Spinal cord (tissue), 10 donors: Measurements from ENCODE around the gene NR4A3. TPM values are rescaled to one million over a fixed set of nuclear protein-coding genes. Genes with fewer than 3 reads are reported as not detected.

ENCODE experiments used
- DNase-seq, 6 donors: peaks; one replicate each; pipeline versions ENCODE4 v3.0.0 to v3.0.0-alpha.2; 2013 to 2015; ENCODE audit warnings: low spot score in 6 of 6, low read depth in 4 of 6
- H3K27ac ChIP-seq: one replicate; pipeline ENCODE4 v1.5.1; 2013; ENCODE audit warnings: low read depth, low read length, control low read depth
- H3K27me3 ChIP-seq: one replicate; pipeline ENCODE4 v1.6.1; 2013; ENCODE audit warnings: low read length; ENCODE audit not compliant: control insufficient read depth, insufficient read depth
- H3K36me3 ChIP-seq: one replicate; pipeline ENCODE4 v1.6.1; 2013; ENCODE audit warnings: low read length; ENCODE audit not compliant: control insufficient read depth, insufficient read depth
- H3K4me1 ChIP-seq: one replicate; pipeline ENCODE4 v1.6.1; 2013; ENCODE audit warnings: low read length; ENCODE audit not compliant: control insufficient read depth, insufficient read depth
- H3K4me3 ChIP-seq: one replicate; pipeline ENCODE4 v1.5.1; 2013; ENCODE audit warnings: low read depth, low read length, control low read depth
- H3K9me3 ChIP-seq: one replicate; pipeline ENCODE4 v1.6.1; 2013; ENCODE audit warnings: low read length; ENCODE audit not compliant: control insufficient read depth, insufficient read depth
- WGBS: methylation state at CpG from one replicate; pipeline ENCODE4 v1.1.5; 2013; ENCODE audit warnings: missing lambda C conversion rate; ENCODE audit not compliant: insufficient coverage; 5-methylcytosine and 5-hydroxymethylcytosine counted together
- polyA plus RNA-seq, 2 donors: library from polyadenylated mRNA; unstranded; fragments of 120-200 nt; gene quantifications; one replicate each; pipeline ENCODE4 v1.2.1, GENCODE V29; 2013; ENCODE audit not compliant: insufficient read length in 2 of 2
- total RNA-seq, 2 donors: library from RNA; depleted of rRNA in 1 of 2; stranded (reverse); fragments of 120-200 nt in 1 of 2; fragments of >200 nt in 1 of 2; gene quantifications; one replicate each; pipeline versions ENCODE4 v1.2.3 to v1.2.4, GENCODE V29; 2013 to 2014
- donor health status: healthy.

NR4A3 gene
- total and polyA plus RNA-seq, 4 donors: 2.4 to 8.4 (median 5.9) TPM

- 60% methylated on average over 1 of the region's 8 CpGs for WGBS
- no peaks in the 10 kb centered on the region for H3K4me1 ChIP-seq
- DNase-seq: no peak
- no peaks in the 10 kb centered on the region for H3K36me3 ChIP-seq
- H3K9me3 ChIP-seq: no peaks in the 10 kb centered on the region
- H3K27ac ChIP-seq: no peak overlapping the region
- H3K4me3 ChIP-seq: no peak overlapping the region
- no peaks in the 10 kb centered on the region for H3K27me3 ChIP-seq
These were observed 9.9 kb upstream of the NR4A3 start for GRCh38 chr9:99811598-99812383.

- DNase-seq: no peak
- WGBS: 68% methylated on average over 6 of the region's 8 CpGs
These were observed 7.9 kb upstream of the NR4A3 start for GRCh38 chr9:99813739-99814138.

GRCh38 chr9:99814359-99814758 is 7.3 kb upstream of the NR4A3 start:
- no CpG with 5 or more reads among the region's 2 CpGs for WGBS

More at GRCh38 chr9:99813739-99814138, 7.9 kb upstream of the NR4A3 start:
- Histone ChIP-seq H3K36me3 (no peaks in the 10 kb centered on the region), H3K27ac (no peak overlapping the region), H3K4me1 (peaks cover 5% of the 10 kb centered on the region), H3K4me3 (no peak overlapping the region), H3K27me3 (no peaks in the 10 kb centered on the region), H3K9me3 (no peaks in the 10 kb centered on the region)

GRCh38 chr9:99816392-99816791 is 5.3 kb upstream of the NR4A3 start:
- no peaks in the 10 kb centered on the region for H3K27me3 ChIP-seq

More at GRCh38 chr9:99814359-99814758, 7.3 kb upstream of the NR4A3 start:
- peaks cover 5% of the 10 kb centered on the region for H3K4me1 ChIP-seq
- no peaks in the 10 kb centered on the region for H3K9me3 ChIP-seq
- H3K36me3 ChIP-seq: no peaks in the 10 kb centered on the region
- DNase-seq: no peak
- no peak overlapping the region for H3K27ac ChIP-seq
- H3K27me3 ChIP-seq: no peaks in the 10 kb centered on the region
- no peak overlapping the region for H3K4me3 ChIP-seq

GRCh38 chr9:99818500-99818899 is 3.2 kb upstream of the NR4A3 start:
- Histone ChIP-seq H3K36me3 (no peaks in the 10 kb centered on the region), H3K27me3 (peaks cover 9% of the 10 kb centered on the region), H3K4me1 (peaks cover 38% of the 10 kb centered on the region), H3K9me3 (no peaks in the 10 kb centered on the region), H3K4me3 (no peak overlapping the region), H3K27ac (peak overlapping the region; percentile 95)
- 15% methylated on average over 4 of the region's 4 CpGs for WGBS
- peak in 2 of 6 donors; percentile 11 to 18 for DNase-seq

More at GRCh38 chr9:99816392-99816791, 5.3 kb upstream of the NR4A3 start:
- 100% methylated on average over 1 of the region's 3 CpGs for WGBS
- Histone ChIP-seq H3K4me1 (peaks cover 19% of the 10 kb centered on the region), H3K9me3 (no peaks in the 10 kb centered on the region), H3K4me3 (no peak overlapping the region), H3K36me3 (no peaks in the 10 kb centered on the region), H3K27ac (no peak overlapping the region)
- DNase-seq: no peak

GRCh38 chr9:99819123-99819855 is 2.4 kb upstream of the NR4A3 start:
- Histone ChIP-seq H3K4me3 (peak overlapping the region; percentile 84), H3K9me3 (no peaks in the 10 kb centered on the region), H3K36me3 (no peaks in the 10 kb centered on the region), H3K27me3 (peaks cover 15% of the 10 kb centered on the region), H3K27ac (peak overlapping the region; percentile 95), H3K4me1 (peaks cover 45% of the 10 kb centered on the region)
- WGBS: 0% methylated on average over 53 of the region's 54 CpGs
- peak in 5 of 6 donors; percentile 51 to 90 (median 62) for DNase-seq

GRCh38 chr9:99819856-99820684 is 1.6 kb upstream of the NR4A3 start:
- Histone ChIP-seq H3K9me3 (no peaks in the 10 kb centered on the region), H3K4me1 (peaks cover 53% of the 10 kb centered on the region), H3K27me3 (peaks cover 23% of the 10 kb centered on the region), H3K36me3 (no peaks in the 10 kb centered on the region), H3K4me3 (peak overlapping the region; percentile 84), H3K27ac (peak overlapping the region; percentile 95)
- 0% methylated on average over 67 of the region's 81 CpGs for WGBS
- peak; percentile 78 to 97 (median 80) for DNase-seq

- Histone ChIP-seq H3K9me3 (no peaks in the 10 kb centered on the region), H3K4me3 (peak overlapping the region; percentile 84), H3K27me3 (peaks cover 31% of the 10 kb centered on the region), H3K36me3 (peaks cover 3% of the 10 kb centered on the region), H3K27ac (peak overlapping the region; percentile 95), H3K4me1 (peaks cover 61% of the 10 kb centered on the region)
- peak in 5 of 6 donors; percentile 50 to 86 (median 82) for DNase-seq
- under 1% methylated on average over 21 of the region's 28 CpGs for WGBS
These were observed 845 bp upstream of the NR4A3 start for GRCh38 chr9:99820685-99821395.
